HT1080 (cell line): ENCODE results near the gene CAPZA2. TPM values are rescaled to one million over a fixed set of nuclear protein-coding genes. Genes with fewer than 3 reads are reported as not detected.
"Not testable (repeated sequence)": the region's sequence is repeated elsewhere in the genome, so short reads cannot be mapped to it uniquely, and the experiment has no call there.

ENCODE experiments used
- DNase-seq: peaks from one replicate; pipeline ENCODE4 v3.0.0-alpha.2; 2015; ENCODE audit warnings: low read depth
- total RNA-seq: library from RNA; depleted of rRNA; stranded (reverse); fragments of >200 nt; shearing (Covaris generic); gene quantifications from 2 replicates; pipeline ENCODE4 v1.2.3, GENCODE V29; 2014

The CAPZA2 gene
- total RNA-seq, 1 experiment from 2014 or later: 103 TPM

- DNase-seq: no peak
These were observed 56.3 kb downstream of the CAPZA2 start for GRCh38 chr7:116918704-116919103.

GRCh38 chr7:116920359-116920758 is 58.0 kb downstream of the CAPZA2 start:
- DNase-seq: no peak

GRCh38 chr7:116922545-116922944 is 60.2 kb downstream of the CAPZA2 start:
- no peak for DNase-seq

- DNase-seq: no peak
These were observed 62.4 kb downstream of the CAPZA2 start for GRCh38 chr7:116924741-116925140.

GRCh38 chr7:116929021-116929420 is 66.6 kb downstream of the CAPZA2 start:
- DNase-seq: no peak

GRCh38 chr7:116929914-116930913 is 67.8 kb downstream of the CAPZA2 start:
- DNase-seq: peak; percentile 76

- DNase-seq: no peak
These were observed 70.2 kb downstream of the CAPZA2 start for GRCh38 chr7:116932566-116932965.

- DNase-seq: no peak
These were observed 71.1 kb downstream of the CAPZA2 start for GRCh38 chr7:116933465-116933864.

- no peak for DNase-seq
These were observed 72.2 kb downstream of the CAPZA2 start for GRCh38 chr7:116934580-116934979.

- DNase-seq: not testable (repeated sequence)
These were observed 74.5 kb downstream of the CAPZA2 start for GRCh38 chr7:116936844-116937243.

- no peak for DNase-seq
These were observed 76.3 kb downstream of the CAPZA2 start for GRCh38 chr7:116938678-116939077.

- no peak for DNase-seq
These were observed 78.4 kb downstream of the CAPZA2 start for GRCh38 chr7:116940689-116941370.

- DNase-seq: no peak
These were observed 80.1 kb downstream of the CAPZA2 start for GRCh38 chr7:116942504-116942903.

GRCh38 chr7:116948934-116949333 is 86.5 kb downstream of the CAPZA2 start:
- DNase-seq: no peak

- no peak for DNase-seq
These were observed 87.8 kb downstream of the CAPZA2 start for GRCh38 chr7:116949941-116950801.

GRCh38 chr7:116950889-116951351 is 88.5 kb downstream of the CAPZA2 start:
- no peak for DNase-seq

- no peak for DNase-seq
These were observed 89.2 kb downstream of the CAPZA2 start for GRCh38 chr7:116951366-116952292.

- peak; percentile 39 for DNase-seq
These were observed 90.4 kb downstream of the CAPZA2 start for GRCh38 chr7:116952635-116953371.

- peak; percentile 54 for DNase-seq
These were observed 91.1 kb downstream of the CAPZA2 start, which contains the start of gene ST7 for GRCh38 chr7:116953372-116953905. ST7 (plus strand) TSS chr7:116953501; CDS start chr7:116953541, 40 bp downstream.
